HL-60/S4 treated with phorbol 12-myristate 13-acetate at 8.2 ng/mL for 4 days and 3 days (cell line): Measurements from ENCODE around the gene CAMSAP1.

ENCODE experiments used
- in situ Hi-C: fragments of 300-500 bp; cut with MboI; formaldehyde crosslinking; loops from 2 replicates; pipeline ENCODE4 v1.15.0; 2022; ENCODE audit warnings: low sequenced_read_pairs

The CAMSAP1 gene

DNA sequence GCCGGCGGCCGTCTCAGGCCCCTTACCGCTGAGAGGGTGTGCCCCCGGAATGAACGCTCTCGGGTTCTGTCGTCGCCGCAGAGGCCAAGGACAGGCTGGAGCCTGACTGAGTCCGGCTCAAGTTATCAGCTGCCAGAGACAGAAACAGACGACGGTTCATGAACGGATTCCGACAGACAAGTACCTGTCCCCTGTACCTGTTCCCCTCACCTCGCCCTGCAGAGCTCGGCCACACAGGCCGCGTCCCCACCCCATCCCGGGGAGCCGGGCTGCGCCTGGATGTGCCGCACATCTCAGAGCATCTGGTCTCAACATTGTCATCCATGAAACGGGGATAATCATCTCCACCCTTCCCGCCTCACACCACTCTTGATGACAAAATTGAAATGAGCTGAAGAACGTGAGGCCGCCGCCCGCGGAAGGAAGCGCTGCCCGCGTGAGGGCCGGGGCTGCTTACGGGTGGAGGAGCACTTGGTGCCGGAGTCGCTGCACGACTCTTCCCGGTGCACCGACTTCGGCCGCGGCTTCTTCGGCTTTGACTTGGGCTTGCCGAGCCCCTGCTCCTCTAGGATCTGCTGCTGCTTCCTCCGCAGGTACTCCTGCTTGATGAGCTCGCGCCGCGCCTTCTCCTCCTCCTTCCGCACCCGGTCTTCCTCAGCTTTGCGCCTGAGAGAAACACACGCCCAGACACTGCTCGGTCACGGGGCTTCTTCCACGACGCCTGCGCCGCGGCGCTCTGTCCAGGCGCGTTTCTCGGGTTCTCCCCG lies 89.2 kb downstream of the CAMSAP1 start:
- in situ Hi-C loops: no loop called here

- in situ Hi-C loops: no loop called here
Observed at GRCh38 chr9:135816651-135816970, 90.7 kb downstream of the CAMSAP1 start.

DNA sequence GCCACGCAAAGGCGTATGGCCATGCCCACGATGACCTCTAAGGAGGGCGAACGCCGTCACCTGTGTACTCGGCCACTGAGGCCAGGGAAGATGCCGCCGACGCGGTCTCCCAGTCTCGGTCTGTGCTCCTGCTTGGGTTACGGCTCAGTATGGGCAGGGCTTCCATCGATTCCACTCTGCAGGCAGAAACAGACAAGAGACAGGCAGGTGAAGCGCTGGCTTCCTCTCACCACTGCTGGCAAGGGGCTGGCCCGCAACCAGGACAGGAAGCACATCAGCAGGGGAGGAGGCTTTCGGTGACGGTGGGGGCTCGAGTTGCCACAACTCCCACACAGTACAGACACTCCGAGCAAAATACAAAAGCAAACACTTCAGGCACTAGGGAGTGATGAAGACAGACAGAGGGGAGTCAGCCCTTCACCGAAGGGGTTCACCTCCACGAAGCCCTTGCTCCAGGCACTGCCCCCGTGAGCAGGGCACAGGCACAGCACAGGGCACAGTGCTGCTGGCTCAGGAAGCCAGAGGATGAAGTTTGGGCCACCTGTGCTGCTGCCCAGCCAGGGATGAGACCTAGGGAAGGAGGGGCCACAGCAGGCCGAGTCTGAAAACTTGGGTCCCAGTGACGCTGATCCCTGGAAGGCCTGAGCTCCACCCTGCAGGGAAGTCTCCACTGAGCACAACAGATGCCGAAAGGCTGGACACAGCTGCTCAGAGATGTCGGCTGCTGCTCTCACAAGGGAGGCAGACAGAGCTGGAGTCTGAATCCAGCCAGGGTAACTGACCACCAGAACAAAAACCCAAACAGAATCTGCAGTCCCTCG lies 91.3 kb downstream of the CAMSAP1 start:
- in situ Hi-C loops: no loop called here

DNA sequence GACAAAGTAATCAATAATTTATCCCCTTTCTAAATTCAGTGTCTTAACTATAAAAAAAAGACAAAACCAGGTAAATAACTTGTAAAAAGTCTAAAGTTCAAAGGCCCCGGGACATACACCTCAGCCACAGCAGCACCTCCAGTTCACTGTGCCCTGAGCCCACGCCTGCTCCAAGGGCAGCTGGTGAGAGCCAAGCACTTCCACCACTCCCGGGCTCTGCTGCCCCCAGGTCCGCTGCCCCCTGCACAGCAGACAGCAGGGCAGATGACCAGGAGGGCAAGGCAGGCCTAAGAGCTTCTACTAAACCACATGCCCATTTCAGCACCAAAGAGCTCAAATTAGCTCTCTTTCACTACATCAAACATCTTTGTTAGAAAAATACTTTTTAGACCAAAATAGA lies 91.9 kb downstream of the CAMSAP1 start:
- in situ Hi-C loops: no loop called here

DNA sequence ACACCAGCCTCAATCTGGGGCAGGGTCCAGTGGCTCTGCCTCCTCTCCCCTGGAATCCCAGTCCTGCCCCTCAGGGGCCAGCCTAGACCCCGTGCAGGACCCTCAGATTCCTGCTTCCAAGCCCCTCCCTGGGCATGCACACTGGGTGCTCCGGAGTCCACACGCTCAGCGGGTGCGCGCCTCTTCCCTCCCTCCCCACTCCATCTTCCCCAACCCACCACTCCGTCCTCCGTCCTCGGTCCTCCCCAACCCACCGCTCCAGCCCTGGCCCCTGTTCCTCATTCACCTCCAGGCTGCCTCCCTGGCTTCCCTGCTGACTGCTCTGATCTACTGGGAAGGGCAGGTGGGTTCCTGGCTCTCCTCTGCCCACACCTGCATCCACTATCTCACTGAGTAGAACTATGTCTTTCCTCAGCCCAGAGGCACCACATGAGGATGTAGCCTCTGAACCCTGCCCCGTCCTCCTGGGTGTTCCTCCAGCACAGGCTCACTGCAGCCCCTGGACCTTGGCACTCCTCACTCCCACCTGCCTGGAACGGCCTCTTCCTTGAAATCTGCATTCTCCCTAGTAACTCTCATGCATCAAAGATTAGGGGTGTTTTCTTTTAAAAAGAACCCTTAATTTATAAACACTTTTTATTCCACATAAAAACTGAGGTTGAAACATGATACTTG lies 92.8 kb downstream of the CAMSAP1 start:
- in situ Hi-C loops: no loop called here

GRCh38 chr9:135813671-135814290 lies 93.6 kb downstream of the CAMSAP1 start:
- in situ Hi-C loops: no loop called here

DNA sequence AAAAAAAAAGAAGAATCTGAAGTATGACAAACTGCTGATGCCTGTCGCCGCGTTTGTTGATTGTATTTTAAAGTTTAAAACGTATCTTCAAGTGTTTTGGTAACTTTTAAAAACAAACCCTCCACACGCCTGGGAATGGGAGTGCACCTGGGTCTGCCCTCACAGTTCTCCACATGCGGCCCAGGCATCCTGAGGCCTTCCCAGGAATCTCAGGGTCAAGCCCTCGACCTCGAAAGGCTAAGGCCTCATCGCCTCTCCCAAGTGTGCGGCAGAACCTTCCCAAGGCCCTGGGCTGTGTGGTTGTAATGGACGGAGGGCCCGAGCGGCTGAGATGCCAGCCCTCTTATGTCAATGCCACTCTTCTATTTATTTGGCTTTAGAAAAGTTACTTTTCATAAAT lies 94.4 kb downstream of the CAMSAP1 start:
- in situ Hi-C loops: no loop called here

GRCh38 chr9:135811801-135812200 lies 95.5 kb downstream of the CAMSAP1 start:
- in situ Hi-C loops: no loop called here

- in situ Hi-C loops: no loop called here
Observed at GRCh38 chr9:135810806-135811575, 96.4 kb downstream of the CAMSAP1 start.

GRCh38 chr9:135809166-135809565 lies 98.2 kb downstream of the CAMSAP1 start:
- in situ Hi-C loops: no loop called here

DNA sequence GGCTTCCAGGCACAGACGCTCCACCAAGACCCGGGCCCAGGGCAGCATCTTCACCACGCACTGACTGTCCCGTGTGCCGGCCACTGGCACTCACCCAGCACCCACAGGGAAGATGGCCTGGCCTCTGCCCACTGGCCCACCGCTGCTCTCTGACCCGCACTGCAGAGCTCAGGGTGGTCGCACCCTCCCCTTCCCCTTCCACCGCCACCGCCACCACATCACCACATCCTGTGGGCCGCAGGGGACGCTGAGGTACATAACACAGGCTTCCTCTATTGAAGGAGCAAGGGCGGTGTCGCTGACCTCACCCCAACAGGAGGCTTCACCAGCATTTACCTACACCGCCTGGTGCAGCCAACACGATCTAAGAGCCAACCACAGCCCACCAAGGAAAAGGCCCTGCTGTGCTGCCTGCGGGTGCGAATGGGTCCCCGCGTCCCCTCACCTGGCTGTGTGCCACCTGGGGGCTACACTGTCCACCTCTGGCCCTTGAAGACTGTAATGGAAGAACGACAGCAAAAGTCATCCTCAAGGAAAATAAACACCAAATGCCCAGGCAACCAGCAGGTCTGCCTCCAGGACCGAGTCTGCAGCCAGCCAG lies 101.8 kb downstream of the CAMSAP1 start:
- in situ Hi-C loops: no loop called here

DNA sequence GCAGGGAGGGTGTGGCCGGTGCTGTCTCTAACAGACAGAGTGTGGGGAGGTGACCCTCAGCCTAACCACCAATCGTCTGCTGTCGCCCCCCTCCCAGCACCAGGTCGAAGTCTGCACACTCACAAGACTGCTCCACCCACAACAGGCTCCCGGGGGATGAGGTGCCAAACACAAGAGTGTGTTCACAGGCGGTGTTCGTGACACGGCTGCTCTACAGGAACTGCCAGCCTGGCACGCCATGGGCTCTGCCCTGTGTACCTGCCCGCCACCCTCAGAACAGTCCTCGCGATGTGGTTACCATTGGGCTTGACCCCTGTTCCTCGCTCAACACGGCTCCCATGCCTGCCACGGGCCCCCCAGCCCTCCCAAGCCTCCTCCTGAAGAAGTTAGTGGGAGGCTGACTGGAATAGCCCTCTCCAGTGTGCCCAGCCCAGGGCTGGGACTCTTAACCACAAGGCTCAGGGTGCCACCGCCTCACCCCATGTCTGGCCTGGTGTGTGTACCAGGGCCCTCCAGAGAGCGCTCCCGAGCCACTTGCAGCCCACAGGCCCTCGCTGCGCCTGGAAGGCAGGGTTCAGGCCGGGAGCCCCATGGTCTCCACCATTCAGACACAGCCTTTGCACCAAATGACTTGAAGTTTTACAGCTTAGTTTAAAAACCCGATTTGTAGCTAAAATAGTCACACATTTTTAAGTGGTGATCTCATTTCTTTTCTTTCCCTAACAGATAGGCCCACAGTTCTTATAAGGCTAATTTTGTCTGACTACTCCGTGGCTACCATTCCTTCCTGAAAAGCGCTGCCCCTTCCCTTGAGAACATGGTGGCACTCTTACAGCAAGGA lies 102.5 kb downstream of the CAMSAP1 start:
- in situ Hi-C loops: no loop called here

DNA sequence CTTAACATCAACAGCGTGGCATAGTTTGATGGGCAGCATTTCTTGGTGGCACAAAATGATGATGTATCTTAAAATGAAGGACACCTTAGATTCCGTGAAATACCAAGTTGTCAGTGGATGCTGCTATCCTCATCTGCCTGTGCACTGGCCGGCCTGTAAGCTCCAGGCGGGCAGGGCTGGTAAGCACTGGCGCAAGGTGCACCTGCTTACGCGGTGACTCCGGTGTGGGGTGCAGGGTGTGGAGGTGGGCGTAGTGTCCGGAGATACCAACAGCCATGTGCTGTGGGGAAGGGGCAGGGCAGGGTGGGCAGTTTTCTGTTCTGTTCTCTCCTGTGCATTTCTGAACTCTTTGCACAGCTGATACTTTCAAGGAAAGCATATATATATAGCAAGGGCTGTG lies 103.9 kb downstream of the CAMSAP1 start:
- in situ Hi-C loops: no loop called here

DNA sequence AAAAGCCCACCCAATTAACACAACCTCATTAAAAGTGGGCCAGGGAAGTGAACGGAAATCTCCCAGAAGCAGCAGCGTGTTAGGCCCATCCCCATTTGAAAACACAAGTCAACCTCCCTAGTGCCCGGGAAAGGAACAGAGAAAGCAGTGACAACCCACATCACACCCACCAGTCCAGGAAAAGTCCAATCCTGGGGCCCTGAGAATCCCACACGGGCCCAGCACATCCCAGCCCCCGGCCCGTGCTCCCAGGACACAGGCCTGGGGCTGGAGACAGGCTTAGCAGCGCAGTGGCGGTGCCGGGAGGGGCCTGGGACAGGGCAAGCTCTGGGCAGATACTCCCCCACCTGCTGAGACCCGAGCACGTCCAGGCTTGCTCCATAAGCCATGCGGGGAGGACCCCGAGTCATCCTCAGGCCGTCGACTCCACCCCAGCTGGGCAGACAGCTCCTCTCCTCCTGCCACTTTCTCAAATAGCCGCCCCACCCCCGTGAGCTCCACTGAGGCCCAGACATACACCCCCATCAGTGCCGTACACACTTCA lies 104.4 kb downstream of the CAMSAP1 start:
- in situ Hi-C loops: no loop called here

- in situ Hi-C loops: no loop called here
Observed at GRCh38 chr9:135801070-135801469, 106.3 kb downstream of the CAMSAP1 start.

DNA sequence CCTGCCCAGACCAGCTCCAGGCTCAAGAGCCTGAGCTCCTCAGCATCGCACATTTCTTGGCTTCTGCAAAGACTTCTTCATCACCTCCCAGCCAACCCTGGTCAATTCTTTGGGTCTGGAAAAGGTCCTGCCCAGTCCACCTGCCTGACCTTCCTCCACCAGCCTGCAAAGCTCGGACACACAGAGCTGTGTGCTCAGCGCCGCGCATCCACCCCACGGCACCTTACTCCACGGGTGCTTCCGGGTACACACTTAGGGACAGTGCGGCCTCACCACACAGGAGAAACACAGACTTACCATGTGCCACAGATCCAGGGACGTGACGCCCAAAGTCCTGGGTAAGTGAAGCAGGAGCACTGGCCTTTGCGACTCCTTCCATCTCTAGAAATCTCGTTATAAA lies 108.1 kb downstream of the CAMSAP1 start:
- in situ Hi-C loops: no loop called here

DNA sequence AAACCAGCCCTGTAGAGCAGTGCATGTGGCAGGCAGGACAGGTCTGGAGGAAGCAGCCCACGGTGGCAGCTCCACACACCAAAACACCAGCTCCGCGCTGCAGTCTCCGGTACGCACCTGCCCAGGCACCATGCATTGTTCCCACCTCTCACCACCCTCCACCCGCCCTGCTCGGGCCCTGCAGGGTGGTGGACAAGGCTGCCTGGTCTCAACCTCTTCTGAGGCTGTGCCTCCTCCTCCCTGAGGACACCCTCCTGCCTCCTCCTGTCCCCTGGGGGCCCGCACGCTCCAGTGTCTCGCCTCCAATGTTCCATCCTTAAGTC lies 109.1 kb downstream of the CAMSAP1 start:
- in situ Hi-C loops: no loop called here

DNA sequence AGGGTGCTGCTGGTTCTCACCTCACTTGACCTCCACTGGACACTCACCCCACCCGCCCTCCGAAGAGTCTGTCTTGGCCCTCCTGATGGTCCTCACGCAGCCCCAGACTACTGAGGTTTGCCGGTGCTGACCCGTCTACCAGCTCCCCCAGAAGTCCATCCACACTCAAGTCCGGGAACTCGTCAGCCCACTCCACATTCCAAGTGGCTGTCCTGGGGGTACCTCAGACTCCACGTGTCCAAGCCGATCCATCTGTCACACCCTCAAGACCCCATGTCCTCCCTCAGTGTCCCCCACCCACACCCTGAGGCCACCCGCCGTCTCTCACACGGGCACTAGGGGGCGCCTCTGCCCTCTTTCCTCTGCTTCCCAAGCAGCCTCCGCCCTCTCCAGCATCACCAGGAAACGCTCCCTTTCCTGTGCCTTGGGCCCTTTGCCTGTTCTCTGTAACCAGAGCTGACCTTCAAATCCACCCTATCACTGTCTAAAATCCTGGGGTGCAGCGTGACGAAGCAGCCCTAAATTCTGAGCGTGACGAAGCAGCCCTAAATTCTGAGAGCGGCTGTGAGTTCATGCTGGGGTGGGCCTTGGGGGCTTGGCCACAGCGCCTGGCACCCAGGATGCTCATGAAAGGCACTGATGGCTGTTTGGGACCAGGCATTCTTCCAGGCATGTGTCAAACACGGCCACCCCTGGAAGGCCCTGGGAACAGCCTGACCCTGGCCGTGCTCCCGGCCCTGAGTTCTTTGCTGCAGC lies 109.7 kb downstream of the CAMSAP1 start:
- in situ Hi-C loops: no loop called here
